DND-41 (cell line): ENCODE results near the gene PPP4R1.

Experiments
- ATAC-seq: fragments of 200-7000 bp; cut with Tn5 transposase; 3 replicates; pipeline ENCODE4 v1.9.1; 2021; ENCODE audit warnings: low read depth; ENCODE audit not compliant: insufficient read depth
- DNase-seq: peaks from one replicate; pipeline ENCODE4 v3.0.0-alpha.2; 2020
- H2AFZ ChIP-seq: 2 replicates; pipeline ENCODE4 v1.6.0; 2012; ENCODE audit warnings: low read depth, low read length
- H3K27ac ChIP-seq: 2 replicates; pipeline ENCODE4 v1.5.1; 2012; ENCODE audit warnings: low read length, inconsistent platforms
- H3K27me3 ChIP-seq: fragments of 200-600 bp; sonication (generic); 2 replicates; pipeline ENCODE4 v1.6.0; 2012; ENCODE audit warnings: low read length, mild to moderate bottlenecking, inconsistent platforms; ENCODE audit not compliant: insufficient read depth, poor library complexity
- H3K36me3 ChIP-seq: 2 replicates; pipeline ENCODE4 v1.5.1; 2012; ENCODE audit warnings: low read length, inconsistent platforms; ENCODE audit not compliant: insufficient read depth
- H3K4me1 ChIP-seq: 2 replicates; pipeline ENCODE4 v1.5.1; 2012; ENCODE audit warnings: mild to moderate bottlenecking, low read length; ENCODE audit not compliant: insufficient read depth
- H3K4me2 ChIP-seq: 2 replicates; pipeline ENCODE4 v1.6.0; 2012; ENCODE audit warnings: mild to moderate bottlenecking, moderate library complexity, low read length, inconsistent platforms; ENCODE audit not compliant: insufficient read depth
- H3K4me3 ChIP-seq, 2 experiments: fragments of 200-600 bp in 1 of 2; shearing (Covaris generic) in 1 of 2; 2 replicates each; pipeline ENCODE4 v1.5.1; 2012 to 2016; ENCODE audit warnings: inconsistent platforms in 2 of 2, low read length in 2 of 2, mild to moderate bottlenecking in 2 of 2, low read depth in 1 of 2, moderate library complexity in 1 of 2
- H3K79me2 ChIP-seq: 2 replicates; pipeline ENCODE4 v1.6.0; 2012; ENCODE audit warnings: low read length, inconsistent platforms; ENCODE audit not compliant: insufficient read depth
- H3K9ac ChIP-seq: 2 replicates; pipeline ENCODE4 v1.6.0; 2012; ENCODE audit warnings: low read depth, mild to moderate bottlenecking, inconsistent platforms, low read length, moderate library complexity
- H3K9me3 ChIP-seq: 2 replicates; pipeline ENCODE4 v1.5.1; 2012; ENCODE audit warnings: low read length, moderate library complexity, mild to moderate bottlenecking, inconsistent platforms; ENCODE audit not compliant: insufficient read depth, severe bottlenecking
- H4K20me1 ChIP-seq: 2 replicates; pipeline ENCODE4 v1.6.0; 2012; ENCODE audit warnings: low read length; ENCODE audit not compliant: insufficient read depth
- EZH2 ChIP-seq: IDR thresholded peaks from 3 replicates; pipeline ENCODE4 v1.6.1; 2012; ENCODE audit warnings: borderline replicate concordance, low read depth, mild to moderate bottlenecking, moderate library complexity, low read length, inconsistent platforms; ENCODE audit not compliant: severe bottlenecking
- TF ChIP-seq, protein P1 (sequence below): IDR thresholded peaks from 2 replicates; pipeline ENCODE4 v1.5.1; 2012; ENCODE audit warnings: borderline replicate concordance, low read length, moderate library complexity, mild to moderate bottlenecking; ENCODE audit not compliant: poor library complexity, severe bottlenecking; ENCODE audit errors: extremely low read depth

The PPP4R1 gene

DNA sequence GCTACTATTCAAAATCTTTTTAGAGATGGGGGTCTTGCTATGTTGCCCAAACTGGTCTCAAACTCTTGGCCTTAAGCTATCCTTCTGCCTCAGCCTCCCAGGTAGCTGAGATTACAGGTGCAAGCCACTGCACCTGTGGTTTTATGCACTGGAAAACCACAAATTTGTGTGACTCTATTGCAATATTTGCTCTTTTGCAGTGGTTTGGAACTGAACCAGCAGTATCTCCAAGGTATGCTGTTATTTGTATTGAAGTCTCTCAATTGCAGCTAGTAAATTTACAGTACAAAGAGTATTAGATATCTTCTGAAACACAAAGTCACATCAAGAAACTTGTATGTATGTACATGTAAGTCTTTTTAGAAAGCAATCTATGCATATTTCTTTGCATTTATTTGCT, 46.2 kb downstream of the PPP4R1 start:
- no peaks in the 10 kb centered on the region for H3K27me3 ChIP-seq
- H2AFZ ChIP-seq: no peak overlapping the region
- H4K20me1 ChIP-seq: no peaks in the 10 kb centered on the region
- H3K4me3 ChIP-seq: no peak overlapping the region
- H3K36me3 ChIP-seq: peaks cover 89% of the 10 kb centered on the region
- no peak overlapping the region for H3K9ac ChIP-seq
- no peaks in the 10 kb centered on the region for H3K4me1 ChIP-seq
- H3K4me2 ChIP-seq: no peak overlapping the region
- no peaks in the 10 kb centered on the region for H3K79me2 ChIP-seq
- no peak for TF ChIP-seq EZH2
- TF ChIP-seq, protein P1, sequence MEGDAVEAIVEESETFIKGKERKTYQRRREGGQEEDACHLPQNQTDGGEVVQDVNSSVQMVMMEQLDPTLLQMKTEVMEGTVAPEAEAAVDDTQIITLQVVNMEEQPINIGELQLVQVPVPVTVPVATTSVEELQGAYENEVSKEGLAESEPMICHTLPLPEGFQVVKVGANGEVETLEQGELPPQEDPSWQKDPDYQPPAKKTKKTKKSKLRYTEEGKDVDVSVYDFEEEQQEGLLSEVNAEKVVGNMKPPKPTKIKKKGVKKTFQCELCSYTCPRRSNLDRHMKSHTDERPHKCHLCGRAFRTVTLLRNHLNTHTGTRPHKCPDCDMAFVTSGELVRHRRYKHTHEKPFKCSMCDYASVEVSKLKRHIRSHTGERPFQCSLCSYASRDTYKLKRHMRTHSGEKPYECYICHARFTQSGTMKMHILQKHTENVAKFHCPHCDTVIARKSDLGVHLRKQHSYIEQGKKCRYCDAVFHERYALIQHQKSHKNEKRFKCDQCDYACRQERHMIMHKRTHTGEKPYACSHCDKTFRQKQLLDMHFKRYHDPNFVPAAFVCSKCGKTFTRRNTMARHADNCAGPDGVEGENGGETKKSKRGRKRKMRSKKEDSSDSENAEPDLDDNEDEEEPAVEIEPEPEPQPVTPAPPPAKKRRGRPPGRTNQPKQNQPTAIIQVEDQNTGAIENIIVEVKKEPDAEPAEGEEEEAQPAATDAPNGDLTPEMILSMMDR: no peak
- DNase-seq (no peak), ATAC-seq (no peak)
- H3K27ac ChIP-seq: no peak overlapping the region
- H3K9me3 ChIP-seq: no peaks in the 10 kb centered on the region

DNA sequence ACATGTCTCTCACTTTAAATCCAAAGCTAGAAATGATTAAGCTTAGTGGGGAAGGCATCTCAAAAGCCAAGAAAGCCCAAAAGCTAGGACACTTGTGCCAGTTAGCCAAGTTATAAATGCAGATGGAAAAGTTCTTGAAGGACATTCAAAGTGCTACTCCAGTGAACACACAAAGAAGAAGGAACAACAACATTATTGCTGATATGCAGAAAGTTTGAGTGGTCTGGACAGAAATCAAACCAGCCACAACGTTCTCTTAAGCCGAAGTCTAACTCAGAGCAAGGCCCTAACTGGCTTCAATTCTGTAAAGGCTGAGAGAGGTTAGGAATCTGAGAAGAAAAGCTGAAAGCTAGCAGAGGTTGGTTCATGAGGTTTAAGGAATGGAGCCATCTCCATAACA, 49.0 kb downstream of the PPP4R1 start:
- Histone ChIP-seq H3K9ac (no peak overlapping the region), H3K79me2 (no peaks in the 10 kb centered on the region), H2AFZ (no peak overlapping the region), H4K20me1 (no peaks in the 10 kb centered on the region), H3K27me3 (no peaks in the 10 kb centered on the region), H3K4me2 (no peak overlapping the region), H3K36me3 (peaks cover 91% of the 10 kb centered on the region), H3K4me3 (no peak overlapping the region), H3K27ac (no peak overlapping the region), H3K4me1 (no peaks in the 10 kb centered on the region), H3K9me3 (no peaks in the 10 kb centered on the region)
- TF ChIP-seq, protein P1: no peak
- no peak for TF ChIP-seq EZH2
- no peak for ATAC-seq
- no peak for DNase-seq

GRCh38 chr18:9563331-9563730, 51.0 kb downstream of the PPP4R1 start:
- no peak overlapping the region for H3K9ac ChIP-seq
- no peak for TF ChIP-seq EZH2
- TF ChIP-seq, protein P1: no peak
- no peaks in the 10 kb centered on the region for H4K20me1 ChIP-seq
- no peak overlapping the region for H3K27ac ChIP-seq
- H3K4me3 ChIP-seq: no peak overlapping the region
- H3K79me2 ChIP-seq: no peaks in the 10 kb centered on the region
- no peak for DNase-seq
- H3K4me1 ChIP-seq: no peaks in the 10 kb centered on the region
- peaks cover 91% of the 10 kb centered on the region for H3K36me3 ChIP-seq
- H2AFZ ChIP-seq: no peak overlapping the region
- H3K27me3 ChIP-seq: no peaks in the 10 kb centered on the region
- no peaks in the 10 kb centered on the region for H3K9me3 ChIP-seq
- no peak overlapping the region for H3K4me2 ChIP-seq
- no peak for ATAC-seq

- no peak overlapping the region for H3K4me3 ChIP-seq
- ATAC-seq (no peak), DNase-seq (no peak)
- H3K27me3 ChIP-seq: no peaks in the 10 kb centered on the region
- peaks cover 91% of the 10 kb centered on the region for H3K36me3 ChIP-seq
- no peaks in the 10 kb centered on the region for H3K79me2 ChIP-seq
- no peak overlapping the region for H2AFZ ChIP-seq
- no peaks in the 10 kb centered on the region for H4K20me1 ChIP-seq
- no peak overlapping the region for H3K4me2 ChIP-seq
- H3K9ac ChIP-seq: no peak overlapping the region
- TF ChIP-seq EZH2: no peak
- TF ChIP-seq, protein P1: no peak
- H3K4me1 ChIP-seq: no peaks in the 10 kb centered on the region
- no peak overlapping the region for H3K27ac ChIP-seq
- no peaks in the 10 kb centered on the region for H3K9me3 ChIP-seq
Observed at GRCh38 chr18:9562584-9562983, 51.8 kb downstream of the PPP4R1 start.
